Measurements from ENCODE around the gene KANK4.

KANK4 gene

GRCh38 chr1:62336995-62337705 lies 17.9 kb upstream of the KANK4 start:
- DNase-seq, result no peak

DNA sequence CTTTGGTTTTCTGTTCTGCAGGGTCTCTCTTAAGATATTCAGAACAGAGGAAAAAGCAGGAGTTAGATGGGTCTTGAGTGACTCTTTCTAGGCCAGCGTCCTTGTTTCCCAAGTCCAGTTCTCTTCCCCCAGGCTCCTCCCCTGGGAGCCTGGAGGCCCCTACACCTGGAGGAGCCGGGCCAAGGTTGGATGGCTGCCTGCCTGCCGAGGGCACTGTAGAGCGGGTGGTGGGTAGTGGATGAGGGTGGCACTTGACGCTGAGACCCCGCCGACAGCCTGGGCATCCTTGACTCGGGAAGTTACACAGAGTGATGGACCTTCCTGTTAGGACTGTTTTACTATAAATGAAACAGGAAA lies 17.4 kb upstream of the KANK4 start:
- no peak for DNase-seq

GRCh38 chr1:62335656-62336055 lies 16.4 kb upstream of the KANK4 start:
- DNase-seq, result no peak

DNA sequence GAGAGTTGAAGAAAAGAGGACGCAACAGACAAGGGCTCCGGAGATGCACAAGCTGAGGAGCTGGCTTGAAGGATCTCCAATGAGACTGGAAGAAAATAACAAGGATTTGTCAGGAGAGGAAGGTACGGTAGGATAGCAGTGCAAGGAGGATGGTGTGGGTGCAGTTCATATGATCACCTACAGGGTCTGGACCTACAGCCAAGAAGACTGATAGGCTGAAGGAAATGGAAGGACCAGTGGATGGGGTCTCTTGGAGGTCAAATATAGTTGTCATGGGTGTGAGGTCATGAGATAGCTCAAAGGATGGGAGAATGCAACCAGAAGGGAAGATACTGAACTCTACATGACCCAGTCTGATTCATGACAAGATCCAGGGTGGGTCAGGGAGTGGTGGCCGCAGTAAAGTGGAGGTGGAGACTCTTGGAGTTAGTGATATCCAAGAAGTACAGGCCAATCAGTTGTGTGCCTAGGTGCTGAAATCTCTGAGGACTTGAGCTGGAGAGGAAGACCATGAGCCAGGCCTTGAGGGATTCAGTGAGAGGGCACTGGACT lies 15.3 kb upstream of the KANK4 start:
- no peak for DNase-seq

DNA sequence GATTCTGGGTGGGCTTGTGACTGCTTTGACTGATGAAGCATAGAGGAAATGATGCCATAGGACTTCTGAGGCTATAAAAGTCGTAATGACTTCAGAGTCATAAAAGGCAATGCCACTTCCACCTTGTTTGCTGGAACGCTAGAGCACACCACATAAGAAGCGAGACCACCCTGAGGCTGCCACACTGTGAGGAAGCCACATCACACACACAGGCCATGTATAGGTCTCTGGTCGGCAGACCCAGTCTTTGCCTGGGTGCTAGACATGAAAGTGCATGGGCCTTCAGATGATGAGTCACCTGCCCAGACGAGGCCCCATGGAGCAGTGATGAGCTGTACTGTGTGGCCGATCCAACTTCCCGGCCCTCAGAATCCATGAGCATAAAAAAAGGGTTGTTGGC lies 14.2 kb upstream of the KANK4 start:
- DNase-seq, result peak; percentile 9

DNA sequence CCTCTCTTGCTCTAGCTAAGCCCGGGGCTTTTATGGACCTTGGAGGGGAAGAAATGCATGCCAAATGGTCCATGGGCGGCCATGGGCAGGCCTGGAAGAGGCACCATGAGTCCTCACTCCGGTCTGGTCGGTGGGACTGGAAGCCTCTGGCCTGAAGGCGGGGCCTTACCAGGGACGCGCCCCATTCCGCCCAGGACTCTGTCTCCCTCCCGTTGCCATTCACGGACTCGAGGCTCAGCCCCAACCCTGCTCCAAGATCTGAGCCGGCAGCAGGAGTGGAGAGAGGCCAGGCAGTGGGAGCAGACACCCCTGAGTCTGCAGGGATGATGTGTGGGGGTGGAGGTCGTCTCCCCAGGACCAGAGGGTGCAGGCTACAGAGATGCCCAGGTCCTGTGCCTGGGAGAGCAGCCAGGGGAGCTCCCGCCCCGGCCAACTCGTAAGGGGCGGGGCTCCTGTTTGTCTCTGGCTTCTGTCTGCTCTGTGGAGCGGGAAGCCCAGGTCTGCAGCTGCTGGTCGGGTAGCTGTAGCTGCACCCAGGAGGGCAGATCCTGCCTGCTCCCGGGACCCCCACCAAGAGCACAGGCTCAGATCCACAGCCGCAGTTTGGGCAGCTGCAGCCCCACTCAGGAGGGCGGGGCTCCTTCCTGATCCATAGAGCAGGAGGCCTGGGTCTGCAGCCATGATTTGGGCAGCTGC lies 8.3 kb upstream of the KANK4 start:
- DNase-seq, result no peak

DNA sequence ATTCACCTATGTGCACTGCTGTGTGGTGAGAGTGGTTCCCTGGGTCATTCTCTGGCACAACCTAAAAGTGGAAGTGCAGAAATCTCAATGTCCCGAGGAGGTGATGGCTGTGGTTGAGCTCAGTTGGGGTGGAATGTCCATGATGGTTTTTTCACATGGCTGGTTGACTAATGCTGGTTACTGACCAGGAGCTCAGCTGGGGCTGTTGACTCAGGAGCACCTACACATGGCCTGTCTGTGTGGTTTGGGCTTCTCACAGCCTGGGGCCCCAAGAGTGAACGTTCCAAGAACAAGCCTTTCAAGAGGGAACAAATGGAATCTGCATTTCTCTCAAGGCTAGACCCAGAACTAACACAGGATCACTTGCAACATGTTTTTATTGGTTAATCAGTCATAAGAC lies 6.4 kb upstream of the KANK4 start:
- no peak for DNase-seq

GRCh38 chr1:62325081-62325480 lies 5.8 kb upstream of the KANK4 start:
- DNase-seq, result no peak

DNA sequence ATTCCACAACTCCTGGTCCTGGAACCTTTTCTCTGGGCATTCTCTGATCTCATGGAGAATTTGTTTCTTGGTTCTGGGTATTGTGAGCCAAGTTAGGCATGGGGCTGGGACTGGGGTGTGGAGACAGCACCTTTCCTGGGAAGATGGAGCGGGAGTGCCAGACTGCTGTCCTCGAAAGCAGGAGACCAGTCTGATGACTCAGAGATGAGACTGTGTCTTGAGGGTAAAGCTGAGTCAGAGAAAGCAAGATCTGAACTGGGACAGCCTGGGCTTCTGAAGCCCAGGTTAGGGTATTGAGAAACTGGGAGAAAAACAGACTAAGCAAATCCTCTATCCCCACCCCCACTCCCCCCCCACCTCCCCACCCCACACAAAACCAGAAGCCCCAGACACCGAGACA lies 2.2 kb upstream of the KANK4 start:
- DNase-seq, result no peak

DNA sequence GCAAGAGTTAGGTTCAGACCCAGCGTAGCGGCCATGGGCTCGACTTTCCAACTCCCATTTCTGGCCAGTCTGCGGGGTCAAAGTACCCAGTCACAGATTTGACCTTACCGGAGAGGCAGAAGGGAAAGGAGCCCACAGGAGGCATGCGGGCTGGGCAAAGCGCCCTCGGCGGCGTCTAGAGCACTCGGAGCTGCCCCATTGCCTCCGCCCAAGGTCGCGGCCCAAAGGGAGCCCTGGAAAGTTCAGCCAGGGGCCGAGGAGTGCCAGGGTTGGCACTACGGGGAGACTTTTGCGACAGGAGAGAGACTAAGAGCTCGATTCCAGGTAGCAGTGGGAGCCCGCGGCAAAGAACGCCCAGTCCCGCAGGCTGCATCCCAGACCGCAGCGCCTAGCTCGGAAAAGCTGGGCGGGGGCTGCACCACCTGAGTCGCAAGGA lies 896 bp downstream of the KANK4 start:
- DNase-seq, result no peak

- no peak for DNase-seq
These were observed 2.0 kb downstream of the KANK4 start for GRCh38 chr1:62317021-62317768.

DNA sequence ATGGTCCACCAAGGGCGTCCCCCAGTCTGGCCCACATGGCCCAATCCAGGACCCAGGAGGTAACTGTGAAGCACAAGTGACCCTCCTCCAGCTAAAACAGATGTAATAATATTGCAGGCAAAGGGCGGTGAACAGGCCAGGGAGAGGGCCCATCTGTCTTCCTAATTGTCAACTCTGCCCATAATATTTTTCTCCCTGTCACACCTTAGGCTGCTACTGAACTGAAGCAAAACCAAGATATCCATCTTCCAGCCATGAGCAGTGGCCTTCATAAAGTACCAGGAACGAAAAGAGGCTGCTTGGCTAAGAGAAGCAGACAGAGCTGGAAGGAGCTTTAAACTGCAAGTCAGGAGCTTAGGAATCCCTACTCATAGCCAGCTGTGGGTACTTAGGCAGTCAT lies 3.1 kb downstream of the KANK4 start:
- no peak for DNase-seq

GRCh38 chr1:62315387-62315786 lies 3.8 kb downstream of the KANK4 start:
- no peak for DNase-seq

- DNase-seq, result no peak
These were observed 4.5 kb downstream of the KANK4 start for GRCh38 chr1:62314454-62315350.

- no peak for DNase-seq
These were observed 6.5 kb downstream of the KANK4 start for GRCh38 chr1:62312698-62313097.

DNA sequence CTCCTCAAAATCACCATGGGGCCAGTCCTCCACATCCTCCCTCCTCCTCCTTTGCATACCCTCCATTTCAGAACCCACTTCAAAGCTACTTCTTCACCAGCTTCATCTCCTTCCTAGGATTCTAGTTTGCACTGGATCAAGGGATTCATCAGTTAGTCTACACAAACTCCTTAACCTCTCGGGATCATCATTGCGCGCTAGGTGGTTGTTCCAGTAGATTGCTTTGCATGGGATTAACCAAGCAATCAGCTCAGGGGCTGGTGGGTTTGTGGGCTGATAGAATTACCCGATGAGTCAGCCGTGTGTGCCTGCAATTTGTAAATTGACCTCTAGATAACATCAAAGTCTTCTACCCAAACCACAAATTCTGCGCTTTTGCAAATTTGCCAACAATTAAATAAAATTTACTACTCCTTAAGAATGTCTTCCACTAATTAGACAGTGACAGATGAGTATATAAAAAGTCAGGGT lies 7.7 kb downstream of the KANK4 start:
- no peak for DNase-seq

DNA sequence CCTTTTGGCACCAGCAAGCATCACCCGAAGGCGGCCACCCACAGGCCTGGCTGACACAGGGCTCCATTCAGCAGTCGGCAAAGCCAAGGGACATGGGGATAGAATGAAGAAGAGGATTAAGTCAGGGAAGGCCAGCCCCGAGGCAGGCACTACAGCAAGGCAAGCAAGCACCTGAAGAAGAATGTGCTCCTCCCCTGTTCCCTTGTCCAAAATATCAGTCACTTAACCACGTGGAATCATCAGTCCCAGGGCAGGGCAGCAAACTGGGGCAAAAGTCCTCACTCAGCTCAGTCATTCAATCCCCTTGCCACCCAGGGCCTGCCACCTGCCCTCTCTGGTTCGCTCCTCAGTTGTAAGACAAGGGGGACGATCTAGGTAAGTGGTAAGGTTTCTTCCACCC lies 9.3 kb downstream of the KANK4 start:
- DNase-seq, result no peak

DNA sequence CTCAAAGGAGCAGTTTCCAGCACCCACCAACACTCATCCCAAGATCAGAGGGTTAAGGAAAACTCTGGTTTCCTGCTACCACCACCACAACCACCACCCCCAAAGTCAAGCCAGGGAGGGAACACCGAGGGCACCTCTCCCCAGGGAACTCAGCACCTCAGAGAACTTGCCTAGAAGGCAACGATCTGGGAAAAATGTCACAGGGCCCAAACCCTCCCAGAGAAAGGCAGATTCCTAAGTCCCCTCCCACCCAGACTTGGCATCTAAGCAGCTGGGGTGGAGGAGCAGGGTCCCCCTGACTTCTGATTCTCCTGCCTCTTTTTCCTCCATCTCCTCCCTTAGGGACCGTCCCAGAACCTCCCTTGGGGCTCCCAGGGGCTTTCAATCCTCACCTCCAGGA lies 10.6 kb downstream of the KANK4 start:
- no peak for DNase-seq

- DNase-seq, result no peak
These were observed 11.2 kb downstream of the KANK4 start for GRCh38 chr1:62307895-62308492.

DNA sequence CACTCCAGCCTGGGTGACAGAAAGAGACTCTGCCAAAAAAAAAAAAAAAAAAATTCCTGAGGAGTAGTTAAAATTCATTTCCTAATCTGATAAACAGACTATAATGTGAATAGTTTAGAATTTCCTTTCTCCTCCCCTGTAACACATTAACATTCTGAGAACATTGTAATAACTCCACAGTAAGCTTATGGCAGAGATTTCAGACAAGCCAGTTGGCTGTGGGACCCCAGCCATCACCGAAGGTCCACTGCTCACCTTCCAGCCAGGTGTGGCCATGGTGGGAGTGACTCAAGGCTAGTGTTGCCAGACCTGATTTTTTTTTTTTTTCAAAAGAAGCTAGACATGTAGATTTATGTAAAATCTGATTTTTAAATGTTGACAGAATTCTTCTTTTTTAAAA lies 11.8 kb downstream of the KANK4 start:
- no peak for DNase-seq

GRCh38 chr1:62306065-62306464 lies 13.2 kb downstream of the KANK4 start:
- no peak for DNase-seq

DNA sequence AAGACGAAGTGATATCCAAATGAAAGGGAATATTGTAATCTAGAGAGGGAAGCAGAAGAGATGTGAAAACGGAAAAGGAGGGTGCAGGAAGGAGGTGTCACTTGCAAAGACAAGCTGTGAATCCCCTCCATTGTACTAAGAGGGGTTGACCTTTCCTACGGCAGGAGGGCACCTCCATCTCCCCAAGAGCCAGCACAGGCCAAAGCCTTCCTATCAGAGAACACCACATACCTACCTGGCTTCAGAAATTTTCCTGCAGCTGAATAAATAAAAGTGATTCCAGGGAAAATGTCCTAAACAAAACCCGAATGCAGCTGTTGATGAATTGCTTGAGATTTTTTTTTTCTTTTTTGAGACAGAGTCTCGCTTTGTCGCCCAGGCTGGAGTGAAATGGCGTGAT lies 14.3 kb downstream of the KANK4 start:
- DNase-seq, result no peak

All from activated gamma-delta T cell treated with Interleukin-2 at 50 U/mL for 16 hours (primary cell).